Urothelium cell line (cell line): ENCODE data around the gene ZMYM2.
"Not testable (repeated sequence)": the region's sequence is repeated elsewhere in the genome, so short reads cannot be mapped to it uniquely, and the experiment has no call there.

ENCODE experiments used
- DNase-seq: peaks from one replicate; pipeline ENCODE4 v3.0.0; 2011; ENCODE audit warnings: low spot score, mixed read lengths
- FAIRE-seq: peaks from 2 replicates; lab custom pipeline; 2011; peaks lifted over from hg19 to GRCh38; lab: Jason Lieb, UNC

The ZMYM2 gene

DNA sequence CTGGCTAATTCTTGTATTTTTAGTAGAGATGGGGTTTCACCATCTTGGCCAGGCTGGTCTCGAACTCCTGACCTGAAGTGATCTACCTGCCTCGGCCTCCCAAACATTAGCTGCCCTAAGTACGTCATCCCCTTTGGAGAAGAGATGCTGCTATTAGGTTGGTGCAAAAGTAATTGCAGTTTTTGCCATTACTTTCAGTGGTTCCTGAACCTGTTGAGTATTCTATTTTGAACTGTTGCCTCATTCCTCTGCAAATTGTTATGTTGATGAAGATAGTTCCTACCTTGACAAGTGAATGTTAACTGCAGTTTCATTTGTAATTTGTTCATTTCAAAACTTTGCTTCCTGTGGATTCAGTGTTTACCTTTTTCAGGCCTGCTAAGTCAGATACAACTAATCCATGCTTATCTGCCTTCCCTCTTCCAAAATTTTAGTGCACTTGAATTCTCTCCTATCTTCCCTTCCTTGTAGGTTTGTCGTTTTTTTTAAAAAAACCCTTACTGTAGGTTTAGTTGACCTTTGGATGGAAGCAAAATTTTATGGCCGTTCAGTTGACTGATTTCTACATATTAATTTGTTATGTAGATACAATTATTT, 24.0 kb downstream of the ZMYM2 start:
- DNase-seq (no peak), FAIRE-seq (no peak)

DNA sequence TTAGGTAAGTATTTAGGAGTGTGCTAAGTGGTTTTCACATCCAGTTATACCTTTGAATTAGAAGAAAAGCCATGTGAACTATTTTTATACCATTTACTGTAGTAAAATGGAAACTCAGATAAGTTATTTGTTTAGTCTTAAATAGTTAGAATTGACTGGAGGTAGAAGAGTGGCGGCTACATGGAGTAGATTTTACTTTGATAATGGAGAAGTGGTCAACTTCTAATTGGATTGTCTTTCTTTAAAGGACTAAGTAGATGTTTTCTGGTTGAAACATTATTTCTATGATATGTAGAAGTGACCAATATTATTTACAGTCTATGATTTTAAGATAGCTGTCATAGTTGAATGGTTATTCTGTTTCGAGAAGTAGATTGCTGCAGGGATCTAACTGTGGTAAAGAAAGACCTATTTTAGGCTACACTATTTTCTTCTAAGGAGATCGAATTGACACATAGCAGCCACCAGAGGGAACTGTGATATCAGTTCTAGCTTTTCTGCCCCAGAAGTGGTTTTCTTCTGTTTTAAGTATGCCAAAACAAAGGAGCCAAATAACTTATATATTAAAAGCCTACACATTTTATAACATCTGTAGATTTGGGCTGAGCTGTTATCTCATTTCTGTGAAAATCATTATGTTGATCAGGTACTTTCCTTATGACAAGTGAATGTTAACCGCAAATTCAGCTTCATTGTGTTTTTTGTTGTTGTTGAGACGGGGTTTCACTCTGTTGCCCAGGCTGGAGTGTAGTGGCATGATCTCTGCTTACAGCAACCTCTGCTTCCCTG, 26.1 kb downstream of the ZMYM2 start:
- no peak for FAIRE-seq
- peak; percentile 6 for DNase-seq

DNA sequence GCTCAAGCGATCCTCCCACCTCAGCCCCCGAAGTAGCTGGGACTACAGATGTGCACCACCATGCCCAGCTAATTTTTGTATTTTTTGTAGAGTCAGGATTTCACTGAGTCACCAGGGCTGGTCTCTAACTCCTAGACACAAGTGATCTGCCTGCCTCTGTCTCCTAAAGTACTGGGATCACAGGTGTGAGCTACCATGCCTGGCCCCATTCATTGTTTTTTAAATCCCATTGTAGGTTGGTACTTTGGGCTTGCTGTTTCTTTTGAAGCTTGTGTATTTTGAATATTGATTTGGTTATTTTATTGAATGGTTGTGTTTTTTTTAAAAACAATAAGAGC, 26.7 kb downstream of the ZMYM2 start:
- FAIRE-seq (no peak), DNase-seq (no peak)

DNA sequence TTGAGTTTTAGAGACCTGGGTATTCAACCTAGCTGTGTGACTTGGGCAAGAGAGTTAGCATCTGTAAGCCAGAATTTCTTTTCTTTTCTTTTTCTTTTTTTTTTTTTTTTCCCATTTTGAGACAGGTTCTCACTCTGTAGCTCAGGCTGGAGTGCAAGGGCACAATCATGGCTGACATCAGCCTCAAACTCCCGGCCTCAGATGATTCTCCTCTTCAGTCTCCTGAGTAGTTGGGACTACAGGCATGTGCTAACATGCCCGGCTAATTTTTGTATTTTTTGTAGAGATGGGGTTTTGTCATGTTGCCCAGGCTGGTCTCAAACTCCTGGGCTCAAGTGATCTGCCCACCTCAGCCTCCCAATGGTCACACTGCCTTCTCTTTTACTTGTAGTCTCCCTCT, 33.0 kb downstream of the ZMYM2 start:
- DNase-seq (no peak), FAIRE-seq (no peak)

DNA sequence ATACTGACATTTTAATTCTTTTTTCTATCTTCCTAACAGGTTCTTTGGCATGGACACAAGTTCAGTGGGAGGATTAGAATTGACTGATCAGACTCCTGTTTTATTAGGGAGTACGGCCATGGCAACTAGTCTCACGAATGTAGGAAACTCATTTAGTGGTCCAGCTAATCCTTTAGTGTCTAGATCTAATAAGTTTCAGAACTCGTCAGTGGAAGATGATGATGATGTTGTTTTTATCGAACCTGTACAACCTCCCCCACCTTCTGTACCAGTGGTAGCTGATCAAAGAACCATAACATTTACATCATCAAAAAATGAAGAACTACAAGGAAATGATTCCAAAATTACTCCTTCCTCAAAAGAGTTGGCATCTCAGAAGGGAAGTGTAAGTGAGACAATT, 34.5 kb downstream of the ZMYM2 start:
- no peak for FAIRE-seq
- DNase-seq, result no peak

DNA sequence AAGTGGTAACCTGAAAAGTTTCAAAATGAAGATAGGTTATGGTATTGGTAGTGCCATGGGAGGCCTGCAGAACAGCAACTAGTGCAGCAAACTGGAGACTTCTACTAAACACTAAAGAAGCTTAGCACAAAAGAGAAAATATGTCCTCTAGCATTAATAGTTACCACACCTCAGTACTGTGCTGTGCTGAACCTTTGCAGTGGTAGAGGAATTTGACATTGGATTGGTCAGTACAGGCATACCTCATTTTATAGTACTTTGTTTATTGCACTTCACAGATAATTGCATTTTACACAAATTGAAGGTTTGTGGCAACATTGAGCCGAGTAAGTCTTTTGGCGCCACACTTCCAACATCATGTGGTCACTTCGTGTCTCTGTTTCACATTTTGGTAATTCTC, 40.4 kb downstream of the ZMYM2 start:
- no peak for FAIRE-seq
- DNase-seq, result no peak

DNA sequence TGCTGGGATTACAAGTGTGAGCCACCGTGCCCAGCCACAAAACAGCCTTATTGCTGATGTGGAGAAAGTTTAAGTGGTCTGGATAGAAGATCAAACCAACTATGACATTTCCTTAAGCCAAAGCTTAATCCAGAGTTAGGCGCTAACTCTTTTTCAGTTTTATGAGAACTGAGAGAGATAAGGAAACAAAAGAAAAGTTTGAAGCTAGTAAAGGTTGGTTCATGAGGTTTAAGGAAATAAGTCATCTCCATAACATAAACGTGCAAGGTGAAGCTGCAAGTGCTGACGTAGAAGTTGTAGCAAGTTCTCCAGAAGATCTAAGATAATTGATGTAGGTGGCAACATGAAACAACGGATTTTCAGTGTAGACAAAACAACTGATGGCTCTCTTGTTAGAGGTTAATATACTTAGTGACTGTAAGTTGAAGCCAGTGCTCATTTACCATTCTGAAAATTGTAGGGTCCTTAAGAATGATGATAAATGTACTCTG, 41.6 kb downstream of the ZMYM2 start:
- FAIRE-seq (no peak), DNase-seq (no peak)

DNA sequence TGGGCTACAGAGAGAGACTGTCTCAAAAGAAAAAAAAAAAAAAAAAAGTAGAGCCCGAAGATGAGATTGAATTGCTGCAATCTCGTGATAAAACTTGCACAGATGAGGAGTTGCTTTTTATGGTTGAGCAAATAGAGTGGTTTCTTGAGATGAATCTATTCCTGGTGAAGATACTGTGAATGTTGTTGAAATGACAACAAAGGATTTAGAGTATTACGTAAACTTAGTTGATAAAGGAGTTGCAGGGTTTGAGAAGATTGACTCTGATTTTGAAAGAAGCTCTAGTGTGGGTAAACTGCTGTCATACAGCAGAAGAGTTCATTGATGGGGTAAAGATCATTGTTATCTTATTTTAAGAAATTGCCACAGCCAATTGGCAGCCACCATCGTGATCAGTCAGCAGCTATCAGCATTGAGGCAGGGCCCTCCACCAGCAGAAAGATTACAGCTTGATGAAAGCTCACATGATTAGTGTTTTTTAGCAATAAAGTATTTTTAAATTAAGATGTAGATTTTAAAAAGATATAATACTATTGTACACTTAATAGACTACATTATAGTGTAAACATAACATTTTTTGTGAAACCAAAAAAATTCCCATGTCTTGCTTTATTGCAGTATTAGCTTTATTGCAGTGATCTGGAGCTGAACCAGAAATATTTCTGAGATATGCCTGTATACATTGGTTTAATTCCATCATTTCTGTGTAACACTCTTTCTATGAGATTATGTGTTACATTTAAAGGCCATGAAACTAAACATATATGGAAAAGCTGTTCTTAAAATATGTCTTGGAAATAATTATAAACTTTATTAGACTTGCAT, 43.1 kb downstream of the ZMYM2 start:
- no peak for FAIRE-seq
- DNase-seq, result no peak

DNA sequence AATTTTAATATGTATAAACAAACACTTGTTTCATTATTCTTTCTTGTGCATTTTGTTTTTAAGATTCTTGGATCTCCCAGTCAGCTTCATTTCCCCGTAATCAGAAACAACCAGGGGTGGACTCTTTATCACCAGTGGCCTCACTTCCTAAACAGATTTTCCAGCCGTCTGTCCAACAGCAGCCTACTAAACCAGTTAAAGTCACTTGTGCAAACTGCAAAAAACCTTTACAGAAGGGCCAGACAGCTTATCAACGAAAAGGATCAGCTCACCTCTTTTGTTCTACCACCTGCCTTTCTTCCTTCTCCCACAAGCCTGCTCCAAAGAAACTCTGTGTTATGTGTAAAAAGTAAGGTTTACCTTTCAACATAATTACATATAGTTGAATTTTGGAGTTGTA, 44.3 kb downstream of the ZMYM2 start:
- DNase-seq (no peak), FAIRE-seq (no peak)

DNA sequence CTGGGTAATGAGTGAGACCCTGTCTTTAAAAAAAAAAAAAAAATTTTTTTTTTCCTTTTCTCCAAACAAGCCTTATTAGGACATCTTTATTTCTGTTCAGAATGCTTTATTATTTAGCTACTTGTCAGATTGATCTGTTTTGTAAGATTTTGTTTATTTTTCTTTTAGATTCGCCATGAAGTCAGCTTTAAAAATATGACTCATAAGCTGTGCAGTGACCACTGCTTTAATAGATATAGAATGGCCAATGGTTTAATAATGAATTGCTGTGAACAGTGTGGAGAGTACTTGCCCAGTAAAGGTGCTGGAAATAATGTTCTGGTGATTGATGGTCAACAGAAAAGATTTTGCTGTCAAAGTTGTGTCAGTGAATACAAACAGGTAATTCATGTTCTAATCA, 47.7 kb downstream of the ZMYM2 start:
- no peak for FAIRE-seq
- DNase-seq, result no peak

DNA sequence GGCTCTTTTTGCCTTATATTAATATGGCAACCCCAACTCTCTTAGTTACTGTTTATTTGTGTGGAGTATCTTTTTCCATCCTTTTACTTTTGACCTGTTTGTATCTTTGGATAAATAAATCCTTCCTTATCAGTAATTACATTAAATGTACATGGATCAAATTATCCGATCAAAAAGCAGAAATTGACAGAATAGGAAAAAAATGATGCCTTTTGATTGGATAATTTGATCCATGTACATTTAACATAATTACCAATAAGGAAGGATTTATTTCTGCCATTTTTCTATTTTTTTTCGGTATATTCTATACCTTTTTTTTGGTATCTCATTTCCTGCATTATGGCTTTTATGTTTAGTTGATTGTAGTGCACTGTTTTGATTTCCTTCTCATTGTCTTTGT, 57.2 kb downstream of the ZMYM2 start:
- FAIRE-seq, result no peak

DNA sequence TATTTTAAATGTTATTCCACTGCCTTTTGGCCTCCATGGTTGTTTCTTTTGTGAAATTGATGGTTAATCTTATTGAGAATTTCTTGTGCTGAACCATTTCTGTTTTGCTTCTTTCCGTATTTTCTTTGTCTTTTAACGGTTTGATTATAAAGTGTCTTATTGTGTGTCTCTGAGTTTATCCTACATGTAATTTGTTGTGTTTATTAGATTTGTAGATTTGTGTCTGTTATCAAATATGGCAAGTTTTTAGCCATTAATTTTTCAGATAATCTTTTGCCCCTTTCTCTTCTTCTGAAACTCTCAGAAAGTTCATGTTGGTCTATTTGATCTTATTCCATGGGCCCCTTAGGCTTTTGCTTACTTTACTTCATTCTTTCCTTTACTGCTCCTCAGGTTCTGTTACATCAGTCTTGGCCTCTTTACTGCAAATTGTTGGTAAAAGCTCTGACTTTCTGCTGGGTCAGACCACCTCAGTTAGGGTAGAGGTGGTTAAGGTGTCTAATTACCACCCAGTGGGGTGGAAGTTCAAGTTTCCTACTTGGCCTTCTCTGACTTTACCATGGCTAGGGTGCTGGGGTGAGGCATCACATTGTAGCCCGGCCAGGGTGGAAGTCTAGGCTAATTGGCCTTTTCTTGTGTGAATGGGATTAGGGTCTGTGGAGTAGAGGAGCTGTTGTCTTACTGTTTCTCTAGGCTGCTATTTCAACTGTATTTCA, 58.3 kb downstream of the ZMYM2 start:
- no peak for DNase-seq
- no peak for FAIRE-seq

More for the DNA sequence above, 57.2 kb downstream of the ZMYM2 start:
- DNase-seq, result no peak

DNA sequence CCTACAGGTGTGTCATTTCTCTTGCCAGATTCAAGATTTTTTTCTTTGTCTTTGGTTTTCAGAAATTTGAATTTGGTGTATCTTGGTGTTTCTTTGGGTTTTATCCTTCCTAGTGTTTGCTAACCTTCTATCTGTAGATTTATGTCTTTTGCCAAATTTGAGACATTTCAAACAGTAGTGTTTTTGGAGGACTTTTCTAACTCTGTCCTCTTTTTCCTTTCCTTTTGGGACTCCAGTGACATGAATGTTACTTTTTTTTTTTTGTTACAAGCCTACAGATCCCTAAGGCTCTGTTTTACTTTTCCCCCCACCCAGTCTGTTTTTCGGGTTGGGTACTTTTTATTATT, 58.8 kb downstream of the ZMYM2 start:
- FAIRE-seq, result no peak

DNA sequence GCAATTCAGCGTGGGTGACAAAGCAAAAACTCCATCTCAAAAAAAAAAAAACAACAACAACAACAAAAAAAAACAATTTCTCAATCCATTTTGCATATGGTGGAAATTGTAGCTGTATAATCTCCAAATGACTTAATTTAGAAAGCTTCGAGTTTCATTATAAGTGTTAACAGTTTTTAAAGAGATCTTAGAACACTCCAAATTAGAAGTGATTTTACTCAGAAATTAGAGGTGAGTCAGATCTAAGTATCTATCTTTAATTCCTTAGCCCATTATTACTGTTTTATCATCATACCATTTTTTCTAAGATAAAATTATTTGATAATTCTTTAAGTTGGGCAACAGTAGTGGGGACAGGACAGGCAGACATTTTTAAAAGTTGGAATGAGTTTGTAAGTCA, 60.5 kb downstream of the ZMYM2 start:
- FAIRE-seq, result no peak
- DNase-seq, result no peak

More for the DNA sequence above, 58.8 kb downstream of the ZMYM2 start:
- no peak for DNase-seq

DNA sequence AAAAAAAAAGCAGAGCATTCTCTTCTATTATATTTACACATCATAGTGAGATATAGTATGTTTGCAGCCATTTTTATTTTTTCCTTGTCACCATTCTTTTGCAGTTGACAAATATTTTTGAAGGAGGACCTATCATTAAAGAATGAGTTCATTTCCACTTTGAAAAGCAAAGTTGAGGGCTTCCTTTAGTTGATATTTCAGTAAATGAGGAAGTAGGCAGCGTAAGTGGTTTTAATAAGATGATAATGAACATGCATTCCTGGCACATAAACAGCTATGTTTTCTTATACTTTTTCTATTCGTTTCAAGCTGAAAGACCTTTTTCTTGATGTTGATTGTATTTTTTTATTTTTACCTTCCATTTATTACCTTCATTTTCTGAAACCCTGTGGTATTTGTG, 66.2 kb downstream of the ZMYM2 start:
- FAIRE-seq, result no peak
- DNase-seq, result no peak

DNA sequence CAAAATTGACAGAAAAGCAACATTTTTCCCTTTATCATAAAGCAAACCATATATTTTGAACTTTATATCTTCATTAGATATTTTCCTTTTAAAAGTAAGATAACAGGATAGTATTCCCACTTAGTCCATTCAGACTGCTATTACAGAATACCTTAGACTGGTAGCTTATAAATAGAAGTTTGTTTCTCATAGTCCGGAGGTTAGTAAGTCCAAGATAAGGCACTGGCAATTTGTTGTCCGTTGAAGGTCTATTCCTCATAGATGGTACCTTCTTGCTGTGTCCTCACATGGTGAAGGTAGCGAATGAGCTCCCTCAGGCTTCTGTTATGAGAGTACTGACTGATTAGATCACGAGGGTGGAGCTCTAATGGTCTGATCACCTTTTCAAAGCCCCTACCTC, 70.4 kb downstream of the ZMYM2 start:
- DNase-seq (no peak), FAIRE-seq (no peak)

DNA sequence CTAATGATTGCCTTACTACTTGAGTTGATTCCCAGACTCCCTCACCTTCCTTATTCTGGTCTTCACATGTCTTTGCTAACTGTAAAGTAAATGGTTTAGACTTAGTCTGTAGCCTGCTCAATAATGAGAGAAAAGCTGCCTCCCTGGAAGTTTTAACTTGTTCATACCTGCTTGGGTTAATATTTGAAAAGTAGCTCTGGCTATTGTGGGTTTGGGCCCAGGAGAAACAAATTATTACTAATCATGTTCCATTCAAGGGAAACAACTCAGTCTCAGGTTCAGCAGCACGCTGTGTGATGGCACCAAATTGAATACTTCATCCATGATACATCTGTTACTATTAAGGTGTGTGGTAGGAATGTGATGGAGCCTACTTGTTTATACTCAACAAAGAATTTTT, 75.0 kb downstream of the ZMYM2 start:
- DNase-seq (no peak), FAIRE-seq (no peak)

DNA sequence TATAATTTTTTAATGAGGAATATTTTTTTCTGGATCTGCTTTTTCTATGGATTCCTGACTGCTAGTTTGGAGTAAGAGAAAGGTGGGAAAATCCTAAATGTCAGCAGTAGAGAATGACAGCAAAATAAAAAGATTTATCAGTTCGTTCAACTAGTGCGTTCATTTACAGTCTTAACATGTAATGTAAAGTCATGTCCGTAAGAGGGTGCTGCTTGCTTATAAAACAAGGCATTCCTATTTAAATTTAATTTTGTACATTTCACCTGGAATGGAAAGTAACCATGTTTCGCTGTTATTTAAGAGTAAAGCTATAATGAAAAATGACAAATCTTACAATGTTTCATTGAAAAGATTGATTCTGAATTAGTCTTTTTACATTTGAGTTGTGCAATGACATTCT, 76.6 kb downstream of the ZMYM2 start:
- DNase-seq (no peak), FAIRE-seq (no peak)

DNA sequence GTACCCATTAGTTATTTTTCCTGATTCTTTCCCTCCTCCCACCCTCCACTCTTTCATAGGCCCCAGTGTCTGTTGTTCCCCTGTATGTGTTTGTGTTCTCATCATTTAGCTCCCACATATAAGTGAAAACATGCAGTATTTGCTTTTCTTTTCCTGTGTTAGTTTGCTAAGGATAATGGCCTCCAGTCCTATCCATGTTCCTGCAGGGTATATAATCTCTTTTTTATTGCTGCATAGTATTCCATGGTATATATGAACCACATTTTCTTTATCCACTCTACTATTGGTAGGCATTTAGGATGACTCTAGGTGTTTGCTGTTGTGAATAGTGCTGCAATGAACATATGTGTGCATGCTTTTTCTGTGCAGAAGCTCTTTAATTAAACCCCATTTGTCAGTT, 79.4 kb downstream of the ZMYM2 start:
- DNase-seq, result no peak
- no peak for FAIRE-seq

DNA sequence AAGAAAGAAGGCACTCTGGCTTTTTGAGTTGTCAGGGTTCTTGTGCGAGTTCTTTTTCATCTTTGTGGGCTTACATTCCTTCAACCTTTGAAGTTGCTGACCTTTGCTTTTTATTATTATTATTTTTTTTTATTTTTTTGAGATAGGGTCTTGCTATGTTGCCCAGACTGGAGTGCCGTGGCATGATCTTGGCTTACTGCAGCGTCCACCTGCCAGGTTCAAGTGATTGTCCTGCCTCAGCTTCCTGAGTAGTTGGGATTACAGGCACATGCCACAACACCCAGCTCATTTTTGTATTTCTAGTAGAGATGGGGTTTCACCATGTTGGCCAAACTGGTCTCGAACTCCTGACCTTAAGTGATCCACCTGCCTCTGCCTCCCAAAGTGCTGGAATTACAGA, 84.1 kb downstream of the ZMYM2 start:
- not testable (repeated sequence) for FAIRE-seq, DNase-seq

DNA sequence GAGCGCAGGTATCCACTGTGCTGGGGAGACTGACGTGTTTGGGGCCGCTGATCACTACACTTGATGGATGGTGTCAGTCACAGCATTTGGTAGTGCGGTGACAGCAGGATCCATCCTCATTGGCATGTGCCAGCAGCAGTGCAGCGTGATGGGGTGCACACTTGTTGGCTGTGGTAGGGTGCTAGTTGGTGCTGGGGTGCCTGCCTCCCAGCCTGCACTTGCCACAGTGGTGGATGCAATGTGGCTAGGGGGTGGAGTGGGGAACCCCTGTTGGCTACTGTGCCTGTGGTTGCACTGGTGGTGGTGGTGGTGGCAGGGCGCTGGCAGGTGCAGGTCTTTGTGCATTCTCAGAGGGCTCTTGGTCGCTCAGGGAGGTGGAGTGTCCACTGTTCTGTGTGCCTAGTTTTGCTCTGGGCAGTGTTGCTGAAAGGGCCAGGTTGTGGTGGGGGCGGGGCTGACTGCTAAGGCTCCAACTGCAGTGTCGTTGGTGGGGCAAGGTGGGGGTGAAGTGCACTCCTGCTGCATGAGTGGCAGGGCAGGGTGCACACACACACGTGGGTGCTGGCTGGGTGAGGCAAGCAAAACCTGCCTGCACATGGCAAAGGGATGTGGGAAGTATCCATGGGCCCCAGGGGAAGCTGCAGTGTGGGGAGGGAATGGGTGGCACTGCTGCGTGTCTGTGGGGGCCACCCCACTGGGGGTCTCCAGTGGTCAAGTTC, 84.8 kb downstream of the ZMYM2 start:
- DNase-seq (no peak), FAIRE-seq (no peak)
